Gastroesophageal sphincter (tissue), 3 donors: ENCODE measurements around the gene EBF4.

ENCODE experiments used
- POLR2A ChIP-seq, 2 donors: fragments of 450-650 bp; IDR thresholded peaks; one replicate each; pipeline ENCODE4 v1.6.1; 2017; ENCODE audit warnings: antibody characterized with exemption in 2 of 2, mild to moderate bottlenecking in 2 of 2, moderate library complexity in 1 of 2
- TF ChIP-seq, protein P1 (sequence below), 4 experiments: fragments of 200-600 bp in 2 of 4; fragments of 450-650 bp in 2 of 4; sonication (generic) in 1 of 4; IDR thresholded peaks; one replicate each; pipeline ENCODE4 v1.5.1; 2017 to 2019; ENCODE audit warnings: antibody characterized with exemption in 4 of 4, mild to moderate bottlenecking in 2 of 4, moderate library complexity in 2 of 4

DNA sequence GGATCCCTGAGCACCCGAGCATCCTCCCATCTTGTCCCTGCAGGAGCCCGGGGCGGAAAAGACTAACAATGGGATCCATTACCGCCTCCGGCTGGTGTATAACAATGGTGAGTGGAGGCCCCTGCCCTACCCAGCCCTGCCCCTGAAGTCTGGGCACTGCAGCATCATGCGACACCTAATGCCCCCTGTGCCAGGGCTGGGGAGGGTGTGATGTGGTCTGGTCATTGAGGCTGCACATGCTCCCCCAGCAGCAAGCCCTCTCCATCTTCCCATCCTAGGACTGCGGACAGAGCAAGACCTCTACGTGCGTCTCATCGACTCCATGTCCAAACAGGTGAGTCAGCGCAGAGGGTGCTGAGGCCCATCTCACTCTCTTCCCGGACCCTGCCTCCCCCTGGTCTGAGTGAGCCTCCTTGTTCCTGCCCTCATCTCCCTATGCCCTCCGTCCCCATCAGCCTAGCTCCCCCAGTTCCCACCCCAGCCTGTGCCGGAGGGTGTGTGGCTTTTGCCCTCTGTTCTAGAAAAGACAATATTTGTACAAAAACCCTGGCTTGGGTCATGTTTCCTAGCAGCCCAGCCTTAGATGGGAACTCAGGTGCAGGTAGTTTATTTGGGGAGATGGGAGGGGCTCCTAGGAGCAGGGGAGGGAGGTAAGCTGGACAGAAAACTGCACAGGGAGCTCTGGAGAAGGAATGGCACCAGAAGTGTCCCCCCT, 13.5 kb downstream of the EBF4 start:
- TF ChIP-seq POLR2A (IDR thresholded peaks at IDR 0.05) = no peak
- TF ChIP-seq, protein P1, sequence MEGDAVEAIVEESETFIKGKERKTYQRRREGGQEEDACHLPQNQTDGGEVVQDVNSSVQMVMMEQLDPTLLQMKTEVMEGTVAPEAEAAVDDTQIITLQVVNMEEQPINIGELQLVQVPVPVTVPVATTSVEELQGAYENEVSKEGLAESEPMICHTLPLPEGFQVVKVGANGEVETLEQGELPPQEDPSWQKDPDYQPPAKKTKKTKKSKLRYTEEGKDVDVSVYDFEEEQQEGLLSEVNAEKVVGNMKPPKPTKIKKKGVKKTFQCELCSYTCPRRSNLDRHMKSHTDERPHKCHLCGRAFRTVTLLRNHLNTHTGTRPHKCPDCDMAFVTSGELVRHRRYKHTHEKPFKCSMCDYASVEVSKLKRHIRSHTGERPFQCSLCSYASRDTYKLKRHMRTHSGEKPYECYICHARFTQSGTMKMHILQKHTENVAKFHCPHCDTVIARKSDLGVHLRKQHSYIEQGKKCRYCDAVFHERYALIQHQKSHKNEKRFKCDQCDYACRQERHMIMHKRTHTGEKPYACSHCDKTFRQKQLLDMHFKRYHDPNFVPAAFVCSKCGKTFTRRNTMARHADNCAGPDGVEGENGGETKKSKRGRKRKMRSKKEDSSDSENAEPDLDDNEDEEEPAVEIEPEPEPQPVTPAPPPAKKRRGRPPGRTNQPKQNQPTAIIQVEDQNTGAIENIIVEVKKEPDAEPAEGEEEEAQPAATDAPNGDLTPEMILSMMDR (IDR thresholded peaks at IDR 0.05) = no peak
